ENCODE measurements around the gene HOXB1.
"Not testable (repeated sequence)": the region's sequence is repeated elsewhere in the genome, so short reads cannot be mapped to it uniquely, and the experiment has no call there.

HOXB1 gene

GRCh38 chr17:48542114-48542656 is 11.4 kb upstream of the HOXB1 start:
- no peak for DNase-seq

- no peak for DNase-seq
These were observed 10.8 kb upstream of the HOXB1 start for GRCh38 chr17:48541577-48542113.

GRCh38 chr17:48541036-48541576 is 10.3 kb upstream of the HOXB1 start:
- no peak for DNase-seq

GRCh38 chr17:48540213-48540612 is 9.4 kb upstream of the HOXB1 start:
- DNase-seq: no peak

GRCh38 chr17:48539177-48539576 is 8.4 kb upstream of the HOXB1 start:
- no peak for DNase-seq

- no peak for DNase-seq
These were observed 6.5 kb upstream of the HOXB1 start for GRCh38 chr17:48537316-48537715.

- not testable (repeated sequence) for DNase-seq
These were observed 5.2 kb upstream of the HOXB1 start for GRCh38 chr17:48535793-48536559.

- DNase-seq: no peak
These were observed 1.4 kb upstream of the HOXB1 start for GRCh38 chr17:48532261-48532660.

- DNase-seq: no peak
These were observed 464 bp downstream of the HOXB1 start for GRCh38 chr17:48530208-48530886.

- DNase-seq: no peak
These were observed 1.2 kb downstream of the HOXB1 start for GRCh38 chr17:48529683-48530009.

- no peak for DNase-seq
These were observed 1.7 kb downstream of the HOXB1 start for GRCh38 chr17:48528936-48529682.

- no peak for DNase-seq
These were observed 2.5 kb downstream of the HOXB1 start for GRCh38 chr17:48528153-48528935.

- DNase-seq: no peak
These were observed 3.3 kb downstream of the HOXB1 start for GRCh38 chr17:48527547-48527932.

- DNase-seq: no peak
These were observed 3.9 kb downstream of the HOXB1 start for GRCh38 chr17:48526608-48527546.

GRCh38 chr17:48523010-48523409 is 7.8 kb downstream of the HOXB1 start:
- no peak for DNase-seq

- no peak for DNase-seq
These were observed 8.7 kb downstream of the HOXB1 start for GRCh38 chr17:48522031-48522653.

- no peak for DNase-seq
These were observed 10.2 kb downstream of the HOXB1 start for GRCh38 chr17:48520631-48521079.

- no peak for DNase-seq
These were observed 11.4 kb downstream of the HOXB1 start for GRCh38 chr17:48519427-48519826.

GRCh38 chr17:48517478-48517877 is 13.3 kb downstream of the HOXB1 start:
- DNase-seq: no peak

All from NCI-H187 treated with DMSO at 0.1 percent for 48 hours (cell line).